Ishikawa (cell line): Measurements from ENCODE around the gene KMT2E.

Source experiments
- CEBPB ChIP-seq: IDR thresholded peaks from 2 replicates; pipeline ENCODE4 v1.6.1; 2012
- CREB1 ChIP-seq: IDR thresholded peaks from 2 replicates; pipeline ENCODE4 v1.6.1; 2012; ENCODE audit warnings: low read depth
- EGR1 ChIP-seq: IDR thresholded peaks from 2 replicates; pipeline ENCODE4 v1.6.1; 2012
- EP300 ChIP-seq: IDR thresholded peaks from 2 replicates; pipeline ENCODE4 v1.6.1; 2012; ENCODE audit warnings: borderline replicate concordance
- FOXM1 ChIP-seq: IDR thresholded peaks from 2 replicates; pipeline ENCODE4 v1.6.1; 2012; ENCODE audit warnings: low read depth, borderline replicate concordance
- MAX ChIP-seq: IDR thresholded peaks from 2 replicates; pipeline ENCODE4 v1.6.1; 2012
- NFIC ChIP-seq: IDR thresholded peaks from 2 replicates; pipeline ENCODE4 v1.6.1; 2012
- RAD21 ChIP-seq: IDR thresholded peaks from 2 replicates; pipeline ENCODE4 v1.6.1; 2012; ENCODE audit warnings: low read depth
- REST ChIP-seq: IDR thresholded peaks from 2 replicates; pipeline ENCODE4 v1.6.1; 2012; ENCODE audit warnings: low read depth, mild to moderate bottlenecking
- TAF1 ChIP-seq: IDR thresholded peaks from 2 replicates; pipeline ENCODE4 v1.6.1; 2012; ENCODE audit warnings: low read depth, mild to moderate bottlenecking
- TCF12 ChIP-seq: IDR thresholded peaks from 2 replicates; pipeline ENCODE4 v1.6.1; 2012; ENCODE audit warnings: low read depth
- TEAD4 ChIP-seq: IDR thresholded peaks from 2 replicates; pipeline ENCODE4 v1.6.1; 2012
- USF1 ChIP-seq: IDR thresholded peaks from 2 replicates; pipeline ENCODE4 v1.6.1; 2012
- YY1 ChIP-seq: IDR thresholded peaks from 2 replicates; pipeline ENCODE4 v1.6.1; 2012; ENCODE audit warnings: low read depth
- ZBTB7A ChIP-seq: IDR thresholded peaks from 2 replicates; pipeline ENCODE4 v1.6.1; 2012; ENCODE audit warnings: low read depth

KMT2E gene

GRCh38 chr7:104998040-104998752 lies 15.8 kb upstream of the KMT2E start:
- TF ChIP-seq CREB1 (no peak), FOXM1 (no peak), RAD21 (no peak), MAX (no peak), TAF1 (no peak), EGR1 (no peak), ZBTB7A (no peak), REST (no peak), CEBPB (no peak), YY1 (no peak), USF1 (no peak), TEAD4 (no peak), EP300 (no peak)

- TF ChIP-seq CREB1 = no peak
- no peak for TF ChIP-seq TAF1
- TF ChIP-seq RAD21 = no peak
- no peak for TF ChIP-seq EP300
- no peak for TF ChIP-seq YY1
- TF ChIP-seq TCF12 = no peak
- no peak for TF ChIP-seq TEAD4
- no peak for TF ChIP-seq NFIC
- TF ChIP-seq REST = no peak
- no peak for TF ChIP-seq FOXM1
- TF ChIP-seq EGR1 = no peak
- TF ChIP-seq USF1 = no peak
- no peak for TF ChIP-seq ZBTB7A
- no peak for TF ChIP-seq MAX
- no peak for TF ChIP-seq CEBPB
Measured at GRCh38 chr7:105000200-105000599, 13.8 kb upstream of the KMT2E start.

- no peak for TF ChIP-seq MAX
- TF ChIP-seq CREB1 = no peak
- TF ChIP-seq EP300 = no peak
- no peak for TF ChIP-seq FOXM1
Measured at GRCh38 chr7:105000927-105001336, 13.1 kb upstream of the KMT2E start.

- TF ChIP-seq REST (no peak), EGR1 (no peak), CREB1 (no peak), RAD21 (no peak), TCF12 (no peak), TAF1 (no peak), CEBPB (no peak), EP300 (no peak), TEAD4 (no peak), NFIC (no peak), YY1 (no peak), MAX (no peak), USF1 (no peak)
Measured at GRCh38 chr7:105001652-105002184, 12.3 kb upstream of the KMT2E start.
